H1 (cell line): ENCODE measurements around the gene THAP4.

Source experiments
- CTCF ChIP-seq, 3 experiments: IDR thresholded peaks; 1 replicate in 2 of 3; 2 replicates in 1 of 3; pipeline versions ENCODE4 v1.5.1 to v1.6.1; 2011; ENCODE audit warnings: low read length in 3 of 3, mild to moderate bottlenecking in 3 of 3, inconsistent platforms in 2 of 3, low read depth in 1 of 3, moderate library complexity in 1 of 3; ENCODE audit not compliant: insufficient read depth in 1 of 3; ENCODE audit errors: control extremely low read depth in 1 of 3
- E2F6 ChIP-seq: IDR thresholded peaks from 2 replicates; pipeline ENCODE4 v1.6.1; 2012; ENCODE audit warnings: inconsistent platforms
- TF ChIP-seq, protein P1 (sequence below): IDR thresholded peaks from 2 replicates; pipeline ENCODE4 v1.6.1; 2012; ENCODE audit warnings: low read length, inconsistent platforms

- TF ChIP-seq CTCF (IDR thresholded peaks at IDR 0.05; ENCODE audit: control extremely low read depth in 1 of 3, insufficient read depth in 1 of 3, low read depth in 1 of 3, low read length in 3 of 3) = no peak
- TF ChIP-seq E2F6 = no peak
- TF ChIP-seq, protein P1, sequence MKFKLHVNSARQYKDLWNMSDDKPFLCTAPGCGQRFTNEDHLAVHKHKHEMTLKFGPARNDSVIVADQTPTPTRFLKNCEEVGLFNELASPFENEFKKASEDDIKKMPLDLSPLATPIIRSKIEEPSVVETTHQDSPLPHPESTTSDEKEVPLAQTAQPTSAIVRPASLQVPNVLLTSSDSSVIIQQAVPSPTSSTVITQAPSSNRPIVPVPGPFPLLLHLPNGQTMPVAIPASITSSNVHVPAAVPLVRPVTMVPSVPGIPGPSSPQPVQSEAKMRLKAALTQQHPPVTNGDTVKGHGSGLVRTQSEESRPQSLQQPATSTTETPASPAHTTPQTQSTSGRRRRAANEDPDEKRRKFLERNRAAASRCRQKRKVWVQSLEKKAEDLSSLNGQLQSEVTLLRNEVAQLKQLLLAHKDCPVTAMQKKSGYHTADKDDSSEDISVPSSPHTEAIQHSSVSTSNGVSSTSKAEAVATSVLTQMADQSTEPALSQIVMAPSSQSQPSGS = no peak
Measured at GRCh38 chr2:241657786-241658254, 20.9 kb upstream of the THAP4 start.
